IPS-11a (cell line): ENCODE data around the gene LRP1B.

ENCODE experiments used
- H3K4me3 ChIP-seq: one replicate; pipeline ENCODE4 v1.5.1; 2013; ENCODE audit warnings: low read depth, low read length, control low read depth

LRP1B gene

DNA sequence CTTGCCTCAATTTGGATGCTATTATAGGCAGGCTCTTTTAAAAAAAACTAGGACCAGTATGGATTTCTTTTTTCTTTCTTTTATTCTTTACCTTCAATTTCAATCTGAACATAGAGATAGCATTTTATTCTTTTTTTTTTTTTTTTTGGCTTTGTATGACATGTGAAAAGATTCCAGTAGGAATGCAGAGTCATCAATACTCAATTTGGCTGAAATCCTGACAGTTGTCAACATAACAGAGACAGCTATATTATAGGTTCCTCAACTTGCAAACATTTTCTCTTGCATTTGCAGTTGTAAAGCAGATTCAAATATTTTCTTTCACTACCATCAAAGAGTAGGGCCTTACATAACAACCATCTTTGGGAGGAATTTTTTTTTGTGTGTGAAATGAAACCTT lies 334.4 kb downstream of the LRP1B start:
- H3K4me3 ChIP-seq: no peak overlapping the region

DNA sequence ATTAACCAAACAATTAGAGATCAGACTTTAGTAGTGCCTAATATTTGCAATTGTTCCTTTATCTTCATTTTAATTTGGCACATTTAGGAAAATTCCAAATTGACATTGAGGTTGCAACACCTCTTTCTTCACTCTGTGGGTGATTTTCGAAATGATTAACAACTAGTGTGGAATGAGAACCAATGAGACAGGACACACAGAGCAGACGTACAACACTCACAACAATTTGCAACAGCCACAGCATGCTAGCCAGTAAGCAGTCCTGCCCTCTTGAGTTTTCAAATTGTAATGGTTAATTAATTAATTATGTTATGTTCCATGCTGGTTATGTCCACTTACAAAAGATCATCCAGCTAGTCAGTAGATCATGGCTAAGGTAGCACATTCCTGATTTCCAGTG lies 339.3 kb downstream of the LRP1B start:
- H3K4me3 ChIP-seq: no peak overlapping the region

DNA sequence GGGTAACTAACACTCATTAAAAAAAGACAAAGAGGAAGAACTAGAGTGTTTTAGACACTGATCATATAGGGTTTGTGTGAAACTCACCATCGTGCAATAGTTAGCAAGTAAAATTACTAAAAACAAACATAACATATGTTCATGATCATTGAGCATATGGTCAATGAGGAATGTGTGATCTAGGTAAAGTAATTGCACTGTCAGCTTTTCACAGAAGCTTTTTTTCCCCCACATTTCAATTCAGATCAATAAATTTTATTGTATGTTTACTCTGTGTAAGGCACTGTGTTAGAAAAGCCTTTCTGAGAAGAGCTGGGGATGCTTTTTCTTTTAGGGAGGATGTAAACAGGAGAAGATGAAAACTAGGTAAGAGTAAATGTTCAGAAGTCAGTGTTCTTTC lies 348.2 kb downstream of the LRP1B start:
- H3K4me3 ChIP-seq: no peak overlapping the region

DNA sequence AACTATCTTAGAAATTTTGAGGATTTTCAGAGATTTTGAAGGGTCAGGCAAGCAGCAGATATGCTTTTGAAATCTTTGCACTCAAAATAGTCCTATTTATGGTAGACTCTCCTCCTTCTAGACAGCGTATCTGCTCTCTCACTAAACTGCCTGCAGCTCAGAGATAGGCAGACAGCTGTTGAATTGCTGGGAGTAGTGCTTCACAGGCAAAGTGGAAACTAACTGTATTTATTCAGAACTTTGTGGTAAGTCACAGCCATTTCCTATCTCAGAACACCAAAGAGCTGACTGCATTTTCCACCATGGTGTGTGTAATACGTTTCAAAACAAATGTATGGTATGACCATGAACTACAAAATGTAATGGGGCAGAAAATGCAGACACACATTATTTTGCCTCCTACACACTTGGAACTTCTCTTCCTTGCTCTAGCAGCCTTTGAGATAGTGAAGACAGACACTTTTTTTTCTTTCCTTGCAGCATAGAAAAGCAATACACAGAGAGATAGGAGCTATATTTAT lies 352.4 kb downstream of the LRP1B start:
- no peak overlapping the region for H3K4me3 ChIP-seq

DNA sequence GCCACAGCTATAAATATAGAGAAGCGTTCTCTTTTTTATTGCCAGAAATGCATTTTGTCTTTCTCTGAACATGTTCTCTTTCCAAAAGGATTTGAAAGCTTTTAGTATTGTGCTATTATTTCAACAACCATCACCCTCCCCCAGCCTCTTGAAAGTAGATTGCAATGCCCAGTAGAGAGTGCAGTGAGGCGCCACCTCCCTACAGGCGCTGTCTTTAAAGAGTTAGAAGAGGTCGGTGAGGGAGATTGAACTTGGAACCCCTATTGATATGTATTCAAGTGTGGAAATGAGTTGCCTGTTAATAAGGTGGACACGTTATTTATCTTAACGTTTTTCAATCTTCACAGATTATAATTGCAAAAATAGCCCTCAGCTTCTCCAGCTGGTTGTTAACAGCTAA lies 360.3 kb downstream of the LRP1B start:
- H3K4me3 ChIP-seq: no peak overlapping the region

DNA sequence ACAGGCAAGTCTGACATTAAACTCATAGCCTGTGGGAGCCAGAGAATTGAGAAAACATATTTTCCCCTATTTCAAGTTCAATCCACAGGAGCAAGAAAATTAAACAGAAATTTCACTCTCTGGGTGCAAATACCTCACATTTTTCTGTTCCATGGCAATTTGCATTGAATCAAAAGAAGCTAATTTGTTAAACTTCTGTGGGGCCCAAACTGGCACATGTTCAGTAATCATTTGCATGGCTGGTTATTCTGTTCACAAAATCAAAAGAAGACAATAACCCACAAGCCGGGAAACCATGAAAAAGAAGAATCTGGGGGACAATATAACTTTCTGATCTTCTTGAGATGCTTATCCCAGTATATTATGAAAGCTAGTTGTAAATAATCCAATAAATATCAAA lies 363.1 kb downstream of the LRP1B start:
- no peak overlapping the region for H3K4me3 ChIP-seq

DNA sequence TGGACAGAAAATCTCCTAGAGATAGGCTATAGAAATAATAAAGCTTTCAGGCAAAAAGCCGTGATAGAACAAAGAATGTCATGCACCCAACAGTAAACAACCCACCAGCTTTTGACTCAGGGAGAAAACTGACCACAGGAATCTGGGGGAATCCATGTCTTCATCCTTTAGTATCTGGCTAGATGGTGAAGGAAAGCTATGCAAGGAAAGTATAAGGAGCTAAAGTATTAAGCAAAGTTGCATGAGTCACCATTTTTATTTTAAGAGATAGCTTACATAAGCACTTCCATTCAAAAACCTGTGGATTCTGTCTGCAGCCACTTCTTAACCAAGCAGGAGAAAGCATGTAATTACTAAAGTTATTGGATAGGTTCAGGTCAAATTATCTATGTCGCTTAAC lies 363.8 kb downstream of the LRP1B start:
- H3K4me3 ChIP-seq: no peak overlapping the region

DNA sequence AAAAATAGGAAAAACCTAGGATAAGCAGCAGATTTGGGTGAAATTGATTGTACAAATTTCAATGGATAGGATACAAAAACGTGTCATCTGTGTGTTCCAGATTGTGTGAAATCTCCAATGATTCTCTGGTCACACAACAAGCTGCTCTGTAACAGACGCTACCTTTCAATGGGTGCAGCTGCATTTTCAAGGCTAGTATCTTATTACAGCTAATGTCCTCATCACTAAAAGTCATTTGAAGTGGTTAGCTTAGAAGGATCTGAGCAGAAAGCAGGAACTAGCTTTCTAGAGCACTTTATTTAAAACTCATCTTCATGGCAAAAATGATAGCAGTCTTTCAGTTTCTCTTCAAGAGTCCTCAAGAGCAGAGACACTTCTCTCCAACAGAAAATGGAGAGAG lies 364.6 kb downstream of the LRP1B start:
- no peak overlapping the region for H3K4me3 ChIP-seq

DNA sequence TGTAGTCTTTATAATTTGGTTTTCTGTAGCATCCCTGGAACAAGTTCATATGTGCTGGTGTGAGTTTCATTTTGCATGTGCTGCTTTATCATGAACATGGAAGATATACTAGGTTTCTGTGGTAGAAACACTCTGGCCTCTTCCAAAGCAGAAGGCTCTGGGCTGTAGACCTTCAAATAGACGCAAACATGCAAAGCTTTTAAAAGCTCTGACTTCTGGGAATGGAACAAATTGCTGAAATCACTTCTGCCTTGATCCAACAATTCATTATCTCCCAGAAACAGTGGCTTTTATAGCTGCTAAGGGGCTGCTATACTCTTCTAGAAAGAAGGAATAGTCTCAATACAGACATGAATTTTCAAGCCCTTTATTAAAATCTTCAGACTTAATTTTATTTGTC lies 382.2 kb downstream of the LRP1B start:
- H3K4me3 ChIP-seq: no peak overlapping the region

DNA sequence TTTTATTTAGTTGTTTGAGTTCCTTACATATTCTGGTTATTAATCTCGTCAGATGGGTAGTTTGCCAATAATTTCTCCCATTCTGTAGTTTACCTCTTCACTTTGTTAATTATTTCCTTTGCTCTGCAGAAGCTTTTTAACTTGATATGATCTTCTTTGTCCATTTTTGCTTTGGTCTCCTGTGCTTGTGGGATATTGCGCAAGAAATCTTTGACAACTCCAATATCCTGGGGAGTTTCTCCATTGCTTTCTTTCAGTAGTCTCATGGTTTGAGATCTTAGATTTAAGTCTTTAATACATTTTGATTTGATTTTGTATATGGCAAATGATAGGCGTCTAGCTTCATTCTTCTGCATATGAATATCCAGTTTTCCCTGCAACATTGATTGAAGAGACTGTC lies 389.2 kb downstream of the LRP1B start:
- no peak overlapping the region for H3K4me3 ChIP-seq

DNA sequence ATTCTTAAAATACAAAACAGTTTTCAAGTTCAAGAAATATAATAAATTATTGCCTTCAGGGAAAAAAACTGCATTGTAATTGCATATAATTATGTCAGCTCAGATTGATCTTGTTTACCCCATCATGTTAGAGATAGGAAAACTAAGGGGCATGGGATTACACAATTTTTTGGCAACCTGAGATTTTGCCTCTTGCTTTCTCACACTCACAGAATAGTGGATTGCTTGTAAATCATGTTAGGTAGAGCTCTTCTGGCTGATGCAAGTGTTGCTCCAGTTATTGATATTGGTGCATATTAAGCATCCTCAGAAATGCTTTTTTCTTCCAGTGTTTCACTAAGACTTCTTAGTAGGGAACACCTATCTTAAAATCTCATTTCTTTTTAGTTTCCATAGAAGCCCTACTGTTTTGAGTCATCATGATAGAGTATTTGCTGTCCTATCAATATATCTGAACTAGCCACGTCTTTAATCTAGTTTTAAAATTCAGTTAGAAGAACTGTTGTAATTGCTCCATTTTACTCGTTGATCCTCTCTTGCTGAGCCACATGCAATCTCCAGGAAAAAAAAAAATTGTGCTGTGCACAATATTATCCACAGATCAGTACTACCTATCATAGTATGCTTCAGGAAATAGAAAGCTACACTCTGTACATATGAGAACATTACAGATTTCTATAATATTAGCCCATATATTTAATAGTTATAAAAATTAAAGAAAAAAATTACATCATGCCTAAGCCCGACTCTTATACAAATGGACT lies 393.1 kb downstream of the LRP1B start:
- H3K4me3 ChIP-seq: no peak overlapping the region

DNA sequence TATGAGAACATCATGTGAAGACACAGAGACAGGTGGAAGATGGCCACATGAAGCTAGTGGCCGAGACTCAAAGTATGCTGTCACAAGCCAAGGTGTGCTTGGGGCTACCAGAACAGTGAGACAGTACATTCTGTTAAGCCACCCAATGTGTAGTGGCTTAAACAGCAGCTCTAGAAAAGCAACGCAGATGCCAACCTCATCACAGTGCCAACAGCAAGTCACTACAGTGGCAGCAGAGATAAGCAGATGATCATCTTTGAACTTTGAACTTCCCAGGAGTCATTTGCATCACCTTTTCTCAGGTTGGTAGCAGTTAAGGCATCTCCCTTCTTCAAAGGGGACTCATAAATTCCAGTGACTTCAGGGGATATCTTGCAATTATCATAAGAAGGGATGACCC lies 394.4 kb downstream of the LRP1B start:
- H3K4me3 ChIP-seq: no peak overlapping the region

DNA sequence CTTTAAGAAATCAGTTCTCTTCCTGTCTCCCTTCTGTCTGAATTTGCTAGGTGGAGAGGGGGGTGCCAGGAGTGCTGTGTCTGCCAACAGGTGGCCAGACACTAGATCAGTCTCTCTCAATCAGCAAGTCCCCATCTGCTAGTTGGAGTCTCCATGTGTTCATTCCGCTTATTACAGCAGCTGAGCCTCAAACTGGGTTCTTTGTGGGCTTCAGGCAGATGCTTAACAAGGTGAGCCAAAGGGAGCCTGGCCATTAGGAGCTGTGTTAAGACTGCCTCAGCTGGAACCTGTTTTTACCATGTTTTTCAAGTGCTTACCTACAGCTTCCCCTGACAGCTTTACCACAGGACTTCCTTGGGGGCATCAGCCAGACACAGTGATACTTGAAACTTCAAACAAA lies 401.9 kb downstream of the LRP1B start:
- no peak overlapping the region for H3K4me3 ChIP-seq

DNA sequence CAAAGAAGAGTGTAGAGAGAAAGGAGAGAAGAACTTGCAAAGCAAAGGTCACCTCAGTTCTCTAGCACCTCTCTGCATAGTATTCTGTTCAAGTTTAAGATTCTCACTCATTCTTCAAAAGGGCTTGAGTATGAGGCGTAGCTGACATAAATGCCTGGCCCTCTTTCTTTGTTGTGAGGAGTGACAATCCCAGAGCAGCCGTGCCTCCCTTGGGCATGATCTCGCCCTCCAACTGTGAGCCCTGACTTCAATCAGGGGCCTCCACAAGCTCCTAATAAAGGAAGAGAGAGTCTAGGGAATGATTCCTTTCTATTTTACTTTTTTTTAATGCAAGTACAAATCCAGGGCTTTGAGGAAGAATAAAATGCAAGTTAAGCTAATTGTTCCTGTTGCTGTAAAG lies 402.7 kb downstream of the LRP1B start:
- H3K4me3 ChIP-seq: no peak overlapping the region

DNA sequence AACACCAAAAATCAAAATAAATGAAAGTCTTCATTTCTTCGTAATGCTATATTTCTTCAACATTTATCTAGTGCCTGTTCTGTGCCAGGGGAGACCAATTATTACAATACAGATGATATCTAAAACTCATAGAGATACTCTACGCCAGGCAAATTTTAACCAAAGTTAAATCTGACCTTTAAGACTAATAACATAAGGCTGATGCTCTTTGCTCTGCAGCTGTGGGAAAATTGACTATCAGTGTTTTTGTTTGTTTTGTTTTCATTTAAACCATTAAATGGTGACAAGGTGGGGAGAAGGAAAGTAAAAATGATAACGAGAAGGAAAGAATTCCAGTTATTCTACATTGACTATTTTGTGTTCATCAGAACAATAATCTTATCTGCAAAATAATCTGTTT lies 406.4 kb downstream of the LRP1B start:
- no peak overlapping the region for H3K4me3 ChIP-seq

DNA sequence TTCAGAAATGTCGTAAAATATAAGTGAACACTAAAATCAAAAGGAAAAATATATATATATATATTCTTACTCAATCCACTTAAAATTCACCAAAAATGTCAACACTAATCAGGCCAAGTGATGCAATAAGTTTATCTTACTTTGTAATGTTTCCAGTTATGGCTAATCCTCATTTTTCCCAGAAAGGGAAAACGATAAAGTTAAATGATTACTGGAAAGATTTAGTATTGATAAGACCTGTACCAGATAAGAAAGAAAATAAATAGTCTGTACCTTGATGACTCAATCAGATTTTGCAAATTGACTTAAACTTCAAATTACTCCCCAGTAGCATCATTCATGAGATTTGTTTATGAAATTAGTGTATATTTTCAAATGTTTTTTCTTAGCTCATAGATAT lies 407.0 kb downstream of the LRP1B start:
- H3K4me3 ChIP-seq: no peak overlapping the region

DNA sequence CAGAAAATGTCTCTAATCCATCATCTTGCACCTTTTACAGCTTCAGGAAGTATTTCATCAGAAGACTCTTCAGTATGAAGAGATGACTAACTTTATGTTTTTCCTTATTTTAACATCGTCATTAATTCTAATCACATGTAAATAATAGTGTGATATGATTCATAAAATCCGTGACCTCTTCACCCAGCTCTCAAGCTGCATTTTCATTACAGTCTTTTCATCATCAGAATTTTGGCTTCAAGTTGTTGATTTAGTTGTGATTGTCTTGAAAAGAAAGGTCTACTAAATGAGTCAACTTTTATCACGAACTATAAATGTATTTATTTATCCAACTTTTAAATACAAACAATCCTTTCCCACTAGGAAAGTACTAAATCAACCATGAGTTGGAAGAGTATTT lies 410.3 kb downstream of the LRP1B start:
- H3K4me3 ChIP-seq: no peak overlapping the region

DNA sequence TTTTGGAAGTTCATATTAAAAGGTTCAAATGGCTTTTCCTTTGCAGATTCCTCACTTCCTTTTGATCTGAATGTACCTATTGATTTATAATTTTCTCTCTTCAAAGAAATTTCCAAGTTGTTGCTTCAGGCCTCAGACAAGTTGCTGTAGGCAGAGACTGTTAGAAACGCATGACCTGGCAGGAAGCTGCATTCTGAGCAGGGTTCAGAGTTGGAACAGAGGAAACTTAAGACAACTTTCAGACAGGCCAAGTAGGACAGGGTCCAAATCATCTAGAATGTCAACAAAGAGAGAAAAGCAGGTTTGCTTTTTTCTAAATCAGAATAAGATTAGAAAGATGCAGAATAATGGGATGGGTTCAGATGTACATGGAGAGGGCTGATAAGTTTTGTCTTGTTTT lies 416.3 kb downstream of the LRP1B start:
- H3K4me3 ChIP-seq: no peak overlapping the region

DNA sequence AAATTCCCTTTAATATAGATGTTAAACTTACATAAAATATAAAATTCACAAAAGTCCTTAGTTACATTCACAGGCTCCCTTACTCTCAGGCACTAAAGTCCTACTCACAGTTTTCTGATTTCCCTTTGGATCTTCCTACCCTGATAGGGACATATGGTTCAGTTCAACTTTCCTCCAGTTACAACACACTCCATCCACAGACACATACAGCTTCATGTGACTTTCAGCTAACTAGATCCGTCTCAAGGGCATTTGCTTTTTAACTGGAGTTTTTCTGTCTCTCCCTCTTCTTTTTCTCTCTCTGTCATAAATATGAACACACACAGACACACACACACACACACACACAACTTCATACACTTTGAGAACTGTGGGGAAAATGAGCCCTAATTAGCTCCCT lies 419.2 kb downstream of the LRP1B start:
- no peak overlapping the region for H3K4me3 ChIP-seq

DNA sequence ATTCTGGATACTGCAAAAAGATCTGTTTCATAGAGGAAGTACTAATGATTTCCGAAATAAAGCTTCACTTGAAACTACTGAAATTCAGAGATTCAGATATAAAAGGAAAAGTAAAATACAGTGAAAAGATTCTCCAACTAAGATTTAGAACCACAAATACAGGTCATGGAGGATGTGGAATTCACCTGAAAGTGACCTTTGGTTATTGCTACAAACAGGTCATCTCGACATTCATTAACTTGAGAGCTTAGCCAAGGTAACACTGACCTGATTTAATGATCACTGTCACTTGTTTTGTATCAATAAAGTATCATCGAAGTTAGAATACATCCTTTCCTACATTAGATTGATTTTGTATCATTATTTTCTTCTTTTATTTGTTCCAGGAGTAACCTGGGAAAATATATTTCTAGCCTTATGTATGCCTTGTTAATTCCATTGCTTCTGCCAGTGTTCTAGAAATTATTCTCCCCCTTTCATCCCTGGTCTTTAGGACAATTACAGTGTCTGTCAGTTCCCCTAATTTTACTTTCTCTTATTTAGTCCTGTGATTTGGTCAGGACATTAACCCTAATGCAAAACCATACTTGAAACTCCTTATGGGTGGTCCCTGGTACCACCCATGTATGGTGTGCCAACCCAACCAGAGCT lies 420.1 kb downstream of the LRP1B start:
- no peak overlapping the region for H3K4me3 ChIP-seq

DNA sequence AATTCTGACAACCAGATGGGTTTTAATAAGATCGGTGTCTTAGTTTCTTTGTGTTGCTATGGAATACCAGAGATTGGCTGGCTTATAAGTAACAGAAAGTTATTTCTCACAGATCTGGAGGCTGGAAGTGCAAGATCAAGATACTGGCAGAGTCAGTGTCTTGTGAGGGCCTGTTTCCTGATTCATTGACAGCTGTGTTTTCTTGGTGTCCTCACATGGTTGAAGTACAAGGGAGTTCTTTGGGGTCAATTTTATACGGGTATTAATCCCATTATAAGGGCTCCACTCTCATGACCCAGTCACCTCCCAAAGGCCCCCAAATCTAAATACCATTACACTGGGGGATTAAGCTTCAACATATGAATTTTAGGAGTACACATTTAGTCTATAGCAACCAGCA lies 421.1 kb downstream of the LRP1B start:
- H3K4me3 ChIP-seq: no peak overlapping the region

DNA sequence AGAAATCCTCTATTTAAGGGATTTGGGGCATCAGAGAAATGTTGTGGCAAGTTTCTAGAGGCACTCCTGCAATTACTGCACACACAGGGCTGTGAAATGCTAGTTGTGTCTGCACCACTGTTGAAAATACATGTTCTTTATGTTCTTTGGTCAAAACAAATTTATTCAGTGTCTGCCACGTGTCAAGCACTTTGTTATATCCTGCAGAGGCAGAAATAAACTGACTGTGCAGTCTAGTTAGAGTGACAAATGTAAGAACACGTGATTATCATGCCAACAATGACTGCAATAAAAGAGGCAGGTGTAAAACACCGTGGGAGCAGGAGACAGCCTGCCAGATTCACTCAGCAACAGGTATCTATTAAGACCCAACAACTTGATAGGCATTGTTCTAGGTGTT lies 423.3 kb downstream of the LRP1B start:
- no peak overlapping the region for H3K4me3 ChIP-seq

DNA sequence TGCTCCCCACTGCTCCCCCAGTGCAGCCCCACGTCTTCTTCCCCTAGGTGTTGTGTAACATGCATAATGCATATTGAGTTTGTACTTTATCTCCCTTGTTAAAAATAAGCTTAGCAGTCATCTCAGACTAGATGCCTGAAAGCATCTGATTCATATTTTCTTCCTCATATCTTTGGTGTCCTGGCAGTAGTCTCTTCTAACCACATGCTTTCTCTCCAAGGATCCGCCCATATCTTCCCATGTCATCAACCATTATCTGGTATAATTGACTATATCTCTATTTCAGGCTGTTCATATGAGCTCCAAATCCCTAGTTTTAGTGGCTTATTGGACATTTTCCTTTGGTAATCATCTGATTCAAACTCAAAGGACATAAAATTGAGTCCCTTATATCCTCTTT lies 426.3 kb downstream of the LRP1B start:
- H3K4me3 ChIP-seq: no peak overlapping the region
